K562 (cell line): ENCODE results near the gene PPT2. TPM values are rescaled to one million over a fixed set of nuclear protein-coding genes. Genes with fewer than 3 reads are reported as not detected.

ENCODE experiments used
- ATAC-seq: fragments of 200-7000 bp; cut with Tn5 transposase; 3 replicates; pipeline ENCODE4 v1.9.1; 2020; ENCODE audit warnings: moderate library complexity
- BruUV-seq: library from RNA; stranded (reverse); fragments of 400-500 nt; replicated peaks from 2 replicates; lab custom pipeline; 2021; lab: Mats Ljungman, UMichigan
- CTCF ChIA-PET: fragments of 300-600 bp; formaldehyde crosslinking; extraction: SDS; loops from one replicate; lab custom pipeline; 2021; ENCODE audit warnings: low intra/inter-chr PET ratio; lab: Yijun Ruan, JAX
- POLR2A ChIA-PET: fragments of 300-600, 350-650 bp; sonication (Branson Sonifier 250); formaldehyde crosslinking; extraction: SDS; loops from one replicate; lab custom pipeline; 2021; ENCODE audit warnings: antibody characterized with exemption, inconsistent platforms; lab: Yijun Ruan, JAX
- DNase-seq, 4 experiments: peaks; one replicate each; pipeline versions ENCODE4 v3.0.0 to v3.0.0-alpha.2; 2011 to 2018; ENCODE audit warnings: low spot score in 3 of 4, mixed read lengths in 3 of 4; ENCODE audit errors: extremely low read depth in 1 of 4
- FAIRE-seq: peaks from 2 replicates; lab custom pipeline; 2011; peaks lifted over from hg19 to GRCh38; lab: Jason Lieb, UNC
- H2AFZ ChIP-seq: 2 replicates; pipeline ENCODE4 v1.6.0; 2011; ENCODE audit warnings: low read depth, low read length, control low read depth, inconsistent platforms
- H3K27ac ChIP-seq: fragments of 200-600 bp; 3 replicates; pipeline ENCODE4 v1.8.0; 2011; ENCODE audit warnings: low read depth, mild to moderate bottlenecking, control low read depth, inconsistent platforms, low read length, moderate library complexity, mixed read lengths; ENCODE audit errors: extremely low read depth
- H3K27me3 ChIP-seq, 2 experiments: fragments of 300-600 bp in 1 of 2; 2 replicates in 1 of 2; 3 replicates in 1 of 2; pipeline versions ENCODE4 v1.6.0 to v1.8.0; 2011; ENCODE audit warnings: inconsistent platforms in 2 of 2, low read length in 2 of 2, mild to moderate bottlenecking in 1 of 2, mixed read lengths in 1 of 2, moderate library complexity in 1 of 2; ENCODE audit not compliant: control insufficient read depth in 2 of 2, insufficient read depth in 2 of 2
- H3K36me3 ChIP-seq: fragments of 300-600 bp; 3 replicates; pipeline ENCODE4 v1.8.0; 2011; ENCODE audit warnings: mild to moderate bottlenecking, low read length, inconsistent platforms; ENCODE audit not compliant: control insufficient read depth, insufficient read depth
- H3K4me1 ChIP-seq, 2 experiments: fragments of 200-600 bp in 1 of 2; replicated peaks in 1 of 2; 2 replicates in 1 of 2; 3 replicates in 1 of 2; pipeline versions ENCODE4 v1.5.1 to v1.8.0; 2011; ENCODE audit warnings: inconsistent platforms in 2 of 2, low read length in 2 of 2, mild to moderate bottlenecking in 1 of 2, mixed read lengths in 1 of 2, moderate library complexity in 1 of 2; ENCODE audit not compliant: control insufficient read depth in 2 of 2, insufficient read depth in 2 of 2
- H3K4me2 ChIP-seq: 2 replicates; pipeline ENCODE4 v1.6.1; 2011; ENCODE audit warnings: low read length, control low read depth, inconsistent platforms, mixed read lengths; ENCODE audit not compliant: insufficient read depth
- H3K4me3 ChIP-seq: fragments of 200-600 bp; sonication (generic), shearing (Covaris generic); 2 replicates; pipeline ENCODE4 v1.5.1; 2016; ENCODE audit warnings: control low read depth, inconsistent platforms
- H3K79me2 ChIP-seq: fragments of 200-600 bp; 3 replicates; pipeline ENCODE4 v1.8.0; 2011; ENCODE audit warnings: low read length, inconsistent platforms; ENCODE audit not compliant: control insufficient read depth, insufficient read depth
- H3K9ac ChIP-seq, 2 experiments: 2 replicates each; pipeline versions ENCODE4 v1.6.0 to v1.6.1; 2011; ENCODE audit warnings: low read depth in 2 of 2, low read length in 2 of 2, control low read depth in 1 of 2, inconsistent platforms in 1 of 2, mild to moderate bottlenecking in 1 of 2, mixed read lengths in 1 of 2; ENCODE audit not compliant: insufficient read depth in 1 of 2
- H3K9me1 ChIP-seq: one replicate; pipeline ENCODE4 v1.6.0; 2011; ENCODE audit warnings: inconsistent platforms, mild to moderate bottlenecking, low read length, moderate library complexity; ENCODE audit not compliant: control insufficient read depth, insufficient read depth
- H3K9me3 ChIP-seq: replicated peaks from 2 replicates; pipeline ENCODE4 v1.5.1; 2011; ENCODE audit warnings: low read depth, low read length, inconsistent platforms; ENCODE audit not compliant: control insufficient read depth, insufficient read depth
- H4K20me1 ChIP-seq: replicated peaks from 2 replicates; pipeline ENCODE4 v1.6.1; 2011; ENCODE audit warnings: low read length, inconsistent platforms, mixed read lengths; ENCODE audit not compliant: control insufficient read depth, insufficient read depth
- ARNT ChIP-seq, 2 experiments: fragments of 450-650 bp; IDR thresholded peaks; 2 replicates each; pipeline ENCODE4 v1.6.1; 2016; ENCODE audit warnings: mild to moderate bottlenecking in 1 of 2
- DNMT1 ChIP-seq: fragments of 450-650 bp; IDR thresholded peaks from 2 replicates; pipeline ENCODE4 v1.6.1; 2016; ENCODE audit warnings: antibody characterized with exemption, mild to moderate bottlenecking
- EP400 ChIP-seq: fragments of 450-650 bp; IDR thresholded peaks from 2 replicates; pipeline ENCODE4 v1.6.1; 2017; ENCODE audit warnings: antibody characterized with exemption, mild to moderate bottlenecking, moderate library complexity
- NFATC3 ChIP-seq: fragments of 450-650 bp; IDR thresholded peaks from 2 replicates; pipeline ENCODE4 v1.6.1; 2017; ENCODE audit warnings: mild to moderate bottlenecking
- SMARCA5 ChIP-seq: fragments of 450-650 bp; IDR thresholded peaks from 2 replicates; pipeline ENCODE4 v1.6.1; 2016
- ZNF197 ChIP-seq: fragments of 200-800 bp; sonication (Bioruptor generic); IDR thresholded peaks from 2 replicates; pipeline ENCODE4 v1.6.1; 2016; ENCODE audit warnings: low read depth, missing genetic modification characterization, missing compliant biosample characterization
- WGBS: fragments of 100-300 bp; shearing (Covaris generic); methylation state at CpG from one replicate; pipeline ENCODE4 v1.1.6; 2016; ENCODE audit warnings: low coverage, mixed read lengths; ENCODE audit not compliant: insufficient coverage; ENCODE audit errors: missing lambda C conversion rate; 5-methylcytosine and 5-hydroxymethylcytosine counted together
- in situ Hi-C: fragments of 300-500 bp; cut with MboI; formaldehyde crosslinking; loops from 4 replicates; pipeline ENCODE4 v1.15.0; 2018; ENCODE audit warnings: inconsistent platforms, mixed read lengths
- intact Hi-C: fragments of 100-400 bp; cut with micrococcal nuclease; formaldehyde crosslinking; loops from 2 replicates; pipeline ENCODE4 v1.14.2; 2022
- polyA plus RNA-seq, 8 experiments: library from polyadenylated mRNA; depleted of rRNA in 4 of 8; stranded (reverse) in 5 of 8; unstranded in 3 of 8; fragments of >200 nt; fragmentation: Nextera tagmentation in 2 of 8; fragmentation: Illumina TruSeq in 1 of 8; extraction: Ambion mirVana in 2 of 8; extraction: Trizol in 1 of 8; gene quantifications; 2 replicates each; pipeline versions ENCODE4 v1.2.1 to v1.2.3, GENCODE V29; 2011 to 2014; ENCODE audit warnings: inconsistent platforms in 1 of 8, missing spikeins in 1 of 8
- total RNA-seq, 7 experiments: library from RNA; depleted of rRNA in 6 of 7; stranded (reverse); fragments of >200 nt in 6 of 7; fragmentation: Illumina TruSeq in 2 of 7; extraction: Trizol in 2 of 7; gene quantifications; 2 replicates each; pipeline versions ENCODE4 v1.2.1 to v1.2.3, GENCODE V29; 2011 to 2021; ENCODE audit warnings: low replicate concordance in 1 of 7
- TF ChIP-seq, protein P1 (sequence below), 2 experiments: IDR thresholded peaks; 2 replicates each; pipeline ENCODE4 v1.6.1; 2011; ENCODE audit warnings: borderline replicate concordance in 1 of 2, control low read depth in 1 of 2, low read depth in 1 of 2, low read length in 1 of 2, mild to moderate bottlenecking in 1 of 2, mixed read lengths in 1 of 2, moderate library complexity in 1 of 2; ENCODE audit not compliant: insufficient read depth in 1 of 2, insufficient read length in 1 of 2, poor library complexity in 1 of 2, severe bottlenecking in 1 of 2; ENCODE audit errors: extremely low read depth in 1 of 2
- TF ChIP-seq, protein P2 (sequence below), 2 experiments: IDR thresholded peaks; 2 replicates each; pipeline ENCODE4 v1.6.1; 2012; ENCODE audit warnings: improper control_type of control experiment in 2 of 2, low read depth in 2 of 2, low read length in 2 of 2, borderline replicate concordance in 1 of 2
- TF ChIP-seq, protein P3 (sequence below): sonication (generic); formaldehyde crosslinking; IDR thresholded peaks from 2 replicates; pipeline ENCODE4 v1.9.0; 2022; ENCODE audit warnings: mild to moderate bottlenecking, missing genetic modification reagents
- TF ChIP-seq, protein P4 (sequence below): fragments of 200-400 bp; formaldehyde crosslinking; IDR thresholded peaks from 2 replicates; pipeline ENCODE4 v1.6.1; 2017; ENCODE audit warnings: mild to moderate bottlenecking, low read depth, low read length, moderate library complexity

PPT2 gene
- total and polyA plus RNA-seq, 9 of the 15 experiments (the other 6 are each of a cell fraction or from before 2014, with no cell fraction given), result 27.4 to 98.8 (median 69.9) TPM

DNA sequence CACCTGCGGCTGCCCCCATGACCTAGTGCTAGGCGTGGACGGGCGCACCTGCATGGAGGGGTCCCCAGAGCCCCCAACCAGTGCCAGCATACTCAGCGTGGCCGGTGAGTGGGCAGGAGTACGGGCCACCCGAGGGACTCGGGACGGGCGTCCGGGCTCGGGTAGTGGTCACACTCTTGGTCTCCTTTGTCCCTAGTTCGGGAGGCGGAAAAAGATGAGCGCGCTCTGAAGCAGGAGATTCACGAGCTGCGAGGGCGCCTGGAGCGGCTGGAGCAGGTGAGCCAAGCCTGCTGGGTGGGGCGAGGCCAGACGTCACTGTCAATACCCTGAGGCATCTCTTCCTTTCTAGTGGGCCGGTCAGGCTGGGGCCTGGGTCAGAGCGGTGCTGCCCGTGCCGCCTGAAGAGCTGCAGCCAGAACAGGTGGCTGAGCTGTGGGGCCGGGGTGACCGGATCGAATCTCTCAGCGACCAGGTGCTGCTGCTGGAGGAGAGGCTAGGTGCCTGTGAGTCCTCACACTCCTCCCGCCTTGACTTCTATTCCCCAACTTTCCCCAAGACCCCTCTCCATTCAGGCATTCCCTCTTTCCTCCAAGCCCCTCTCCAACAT, 13.3 kb downstream of the PPT2 start (continued):
- TF ChIP-seq, protein P1, sequence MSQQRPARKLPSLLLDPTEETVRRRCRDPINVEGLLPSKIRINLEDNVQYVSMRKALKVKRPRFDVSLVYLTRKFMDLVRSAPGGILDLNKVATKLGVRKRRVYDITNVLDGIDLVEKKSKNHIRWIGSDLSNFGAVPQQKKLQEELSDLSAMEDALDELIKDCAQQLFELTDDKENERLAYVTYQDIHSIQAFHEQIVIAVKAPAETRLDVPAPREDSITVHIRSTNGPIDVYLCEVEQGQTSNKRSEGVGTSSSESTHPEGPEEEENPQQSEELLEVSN (IDR thresholded peaks at IDR 0.05; ENCODE audit: borderline replicate concordance in 1 of 2, extremely low read depth in 1 of 2, insufficient read depth in 1 of 2, insufficient read length in 1 of 2, low read depth in 1 of 2, low read length in 1 of 2, poor library complexity in 1 of 2, severe bottlenecking in 1 of 2), result peak; percentile 5 to 10
- TF ChIP-seq EP400, result no peak
- TF ChIP-seq, all 486 proteins: peak for 31

DNA sequence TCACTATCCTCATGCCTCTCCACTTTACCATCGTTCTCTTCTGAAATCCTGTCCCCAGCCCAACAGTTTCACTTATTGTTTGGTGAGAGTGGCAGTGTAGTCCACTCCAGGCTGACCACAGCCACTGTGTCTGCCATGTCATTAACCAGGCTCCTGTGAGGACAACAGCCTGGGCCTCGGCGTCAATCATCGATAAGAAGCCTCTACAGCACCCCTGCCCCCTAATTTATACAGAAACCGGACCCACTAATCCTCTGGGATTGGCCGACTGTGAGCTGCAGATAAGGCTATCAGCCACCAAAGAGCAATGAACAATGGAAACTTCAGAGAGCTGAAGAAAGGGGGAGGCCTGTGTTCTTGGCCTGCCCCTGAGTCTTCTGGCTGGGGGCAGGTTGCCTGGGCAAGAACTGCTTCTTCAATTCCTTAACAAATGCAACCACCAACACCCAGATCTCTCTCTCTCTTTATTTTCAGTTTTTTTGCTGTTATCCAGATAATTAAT, 13.9 kb downstream of the PPT2 start:
- BruUV-seq, result TSS peak; percentile 35
- Histone ChIP-seq H3K4me2 (peak overlapping the region; percentile 65), H2AFZ (no peak overlapping the region), H3K36me3 (peaks cover 76% of the 10 kb centered on the region), H3K9me3 (no peaks in the 10 kb centered on the region), H3K79me2 (peaks cover 7% of the 10 kb centered on the region), H3K9me1 (no peaks in the 10 kb centered on the region), H3K9ac (peak overlapping the region; percentile 53 to 88), H3K27ac (peak overlapping the region; percentile 83), H3K27me3 (no peaks in the 10 kb centered on the region), H3K4me1 (peaks cover 46 to 51% of the 10 kb centered on the region in 2 experiments), H4K20me1 (no peaks in the 10 kb centered on the region), H3K4me3 (no peak overlapping the region)
- CTCF ChIA-PET, result no interaction called here
- ATAC-seq (peak; percentile 86), DNase-seq (peak; percentile 82 to 97 (median 90)), FAIRE-seq (peak; percentile 97)
- WGBS, result 0% methylated on average over 6 of the region's 6 CpGs
- POLR2A ChIA-PET, result interaction anchor here (0.8 to 2.2 kb wide), 8 partner anchors 9 to 74 kb away, joined by 3 to 25 read pairs (median 4); partner anchors contain the start of genes AGPAT1 and FKBPL
- intact Hi-C loops (loop anchor here (2.0 to 5.0 kb wide), 2 partner anchors 27 to 51 kb away; no protein-coding TSS in a partner anchor), in situ Hi-C loops (no loop called here)
- TF ChIP-seq, protein P2, sequence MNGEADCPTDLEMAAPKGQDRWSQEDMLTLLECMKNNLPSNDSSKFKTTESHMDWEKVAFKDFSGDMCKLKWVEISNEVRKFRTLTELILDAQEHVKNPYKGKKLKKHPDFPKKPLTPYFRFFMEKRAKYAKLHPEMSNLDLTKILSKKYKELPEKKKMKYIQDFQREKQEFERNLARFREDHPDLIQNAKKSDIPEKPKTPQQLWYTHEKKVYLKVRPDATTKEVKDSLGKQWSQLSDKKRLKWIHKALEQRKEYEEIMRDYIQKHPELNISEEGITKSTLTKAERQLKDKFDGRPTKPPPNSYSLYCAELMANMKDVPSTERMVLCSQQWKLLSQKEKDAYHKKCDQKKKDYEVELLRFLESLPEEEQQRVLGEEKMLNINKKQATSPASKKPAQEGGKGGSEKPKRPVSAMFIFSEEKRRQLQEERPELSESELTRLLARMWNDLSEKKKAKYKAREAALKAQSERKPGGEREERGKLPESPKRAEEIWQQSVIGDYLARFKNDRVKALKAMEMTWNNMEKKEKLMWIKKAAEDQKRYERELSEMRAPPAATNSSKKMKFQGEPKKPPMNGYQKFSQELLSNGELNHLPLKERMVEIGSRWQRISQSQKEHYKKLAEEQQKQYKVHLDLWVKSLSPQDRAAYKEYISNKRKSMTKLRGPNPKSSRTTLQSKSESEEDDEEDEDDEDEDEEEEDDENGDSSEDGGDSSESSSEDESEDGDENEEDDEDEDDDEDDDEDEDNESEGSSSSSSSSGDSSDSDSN (IDR thresholded peaks at IDR 0.05; ENCODE audit: borderline replicate concordance in 1 of 2, low read depth in 2 of 2, low read length in 2 of 2), result peak in 1 of 2 experiments; percentile 83; a peak in 1 of 4 replicates
- no peak for TF ChIP-seq SMARCA5
- TF ChIP-seq ZNF197, result peak; percentile 83; the same call in 1 of the 2 replicates
- TF ChIP-seq, protein P3, sequence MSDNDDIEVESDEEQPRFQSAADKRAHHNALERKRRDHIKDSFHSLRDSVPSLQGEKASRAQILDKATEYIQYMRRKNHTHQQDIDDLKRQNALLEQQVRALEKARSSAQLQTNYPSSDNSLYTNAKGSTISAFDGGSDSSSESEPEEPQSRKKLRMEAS (CRISPR knock-in tag), result 0 out of 2 replicates have a peak, but pooled peaks have one; percentile 11
- TF ChIP-seq DNMT1, result no peak
- peak; percentile 95 for TF ChIP-seq NFATC3
- TF ChIP-seq, protein P4, sequence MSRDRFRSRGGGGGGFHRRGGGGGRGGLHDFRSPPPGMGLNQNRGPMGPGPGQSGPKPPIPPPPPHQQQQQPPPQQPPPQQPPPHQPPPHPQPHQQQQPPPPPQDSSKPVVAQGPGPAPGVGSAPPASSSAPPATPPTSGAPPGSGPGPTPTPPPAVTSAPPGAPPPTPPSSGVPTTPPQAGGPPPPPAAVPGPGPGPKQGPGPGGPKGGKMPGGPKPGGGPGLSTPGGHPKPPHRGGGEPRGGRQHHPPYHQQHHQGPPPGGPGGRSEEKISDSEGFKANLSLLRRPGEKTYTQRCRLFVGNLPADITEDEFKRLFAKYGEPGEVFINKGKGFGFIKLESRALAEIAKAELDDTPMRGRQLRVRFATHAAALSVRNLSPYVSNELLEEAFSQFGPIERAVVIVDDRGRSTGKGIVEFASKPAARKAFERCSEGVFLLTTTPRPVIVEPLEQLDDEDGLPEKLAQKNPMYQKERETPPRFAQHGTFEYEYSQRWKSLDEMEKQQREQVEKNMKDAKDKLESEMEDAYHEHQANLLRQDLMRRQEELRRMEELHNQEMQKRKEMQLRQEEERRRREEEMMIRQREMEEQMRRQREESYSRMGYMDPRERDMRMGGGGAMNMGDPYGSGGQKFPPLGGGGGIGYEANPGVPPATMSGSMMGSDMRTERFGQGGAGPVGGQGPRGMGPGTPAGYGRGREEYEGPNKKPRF, result no peak
- TF ChIP-seq ARNT (IDR thresholded peaks at IDR 0.05), result peak; percentile 91 to 94; a peak in 3 of 4 replicates
